Loucy (cell line): Measurements from ENCODE around the gene CDKL4.
A peak's percentile ranks its signal among the peaks of the same experiment; 100 is the strongest.

ENCODE experiments used
- H2AFZ ChIP-seq: fragments of 200-600 bp; sonication (generic); 2 replicates; pipeline ENCODE4 v1.6.0; 2016; ENCODE audit warnings: antibody characterized with exemption, mild to moderate bottlenecking, low read length, moderate library complexity
- H3F3A ChIP-seq: fragments of 200-600 bp; 2 replicates; pipeline ENCODE4 v1.6.0; 2016; ENCODE audit warnings: antibody characterized with exemption, low read depth, mild to moderate bottlenecking
- H3K27me3 ChIP-seq: fragments of 200-600 bp; sonication (generic); 2 replicates; pipeline ENCODE4 v1.6.1; 2014; ENCODE audit warnings: low read length, mild to moderate bottlenecking; ENCODE audit not compliant: insufficient read depth, poor library complexity, severe bottlenecking
- H3K36me3 ChIP-seq: fragments of 200-600 bp; sonication (generic); 2 replicates; pipeline ENCODE4 v1.6.1; 2016; ENCODE audit warnings: low read length; ENCODE audit not compliant: insufficient read depth
- H3K4me1 ChIP-seq: fragments of 200-600 bp; sonication (generic); 2 replicates; pipeline ENCODE4 v1.5.1; 2014; ENCODE audit warnings: low read length, mild to moderate bottlenecking; ENCODE audit not compliant: insufficient read depth, poor library complexity, severe bottlenecking
- H3K4me2 ChIP-seq: fragments of 200-600 bp; sonication (generic); 2 replicates; pipeline ENCODE4 v1.6.0; 2014; ENCODE audit warnings: antibody characterized with exemption, low read length, low read depth, mild to moderate bottlenecking; ENCODE audit not compliant: poor library complexity, severe bottlenecking
- H3K4me3 ChIP-seq: fragments of 200-600 bp; sonication (generic); 2 replicates; pipeline ENCODE4 v1.5.1; 2014; ENCODE audit warnings: low read length, mild to moderate bottlenecking, mixed read lengths; ENCODE audit not compliant: poor library complexity, severe bottlenecking
- H3K79me2 ChIP-seq: fragments of 200-600 bp; sonication (generic); 2 replicates; pipeline ENCODE4 v1.6.1; 2014; ENCODE audit warnings: low read length; ENCODE audit not compliant: insufficient read depth
- H3K9ac ChIP-seq: fragments of 200-600 bp; sonication (generic); 2 replicates; pipeline ENCODE4 v1.6.0; 2014; ENCODE audit warnings: mild to moderate bottlenecking, low read depth, low read length, moderate library complexity; ENCODE audit not compliant: poor library complexity, severe bottlenecking
- H3K9me2 ChIP-seq: fragments of 200-600 bp; sonication (generic); replicated peaks from 2 replicates; pipeline ENCODE4 v1.6.1; 2016; ENCODE audit warnings: low read depth, low read length, mixed read lengths
- H3K9me3 ChIP-seq: fragments of 200-600 bp; sonication (generic); 2 replicates; pipeline ENCODE4 v1.6.1; 2014; ENCODE audit warnings: mild to moderate bottlenecking, antibody characterized with exemption, low read length, low read depth; ENCODE audit not compliant: insufficient read depth
- H4K20me1 ChIP-seq: fragments of 200-600 bp; sonication (generic); 2 replicates; pipeline ENCODE4 v1.6.0; 2014; ENCODE audit warnings: antibody characterized with exemption, low read length, mild to moderate bottlenecking; ENCODE audit not compliant: insufficient read depth, poor library complexity, severe bottlenecking
- CTCF ChIP-seq: fragments of 200-600 bp; sonication (generic); conservative IDR thresholded peaks from 2 replicates; pipeline ENCODE4 v1.5.1; 2014; ENCODE audit warnings: mild to moderate bottlenecking, antibody characterized with exemption, low read length
- EZH2phosphoT487 ChIP-seq: fragments of 200-600 bp; IDR thresholded peaks from 2 replicates; pipeline ENCODE4 v1.6.1; 2018; ENCODE audit warnings: antibody characterized with exemption, mild to moderate bottlenecking, moderate library complexity, borderline replicate concordance

The CDKL4 gene

GRCh38 chr2:39136799-39137198, 107.0 kb downstream of the CDKL4 start:
- Histone ChIP-seq H3K4me3 (no peak overlapping the region), H4K20me1 (no peaks in the 10 kb centered on the region), H3K36me3 (no peaks in the 10 kb centered on the region), H3K27me3 (no peaks in the 10 kb centered on the region), H3K9me2 (no peaks in the 10 kb centered on the region), H3K79me2 (no peaks in the 10 kb centered on the region), H3K4me2 (peak overlapping the region; percentile 44), H3F3A (peaks cover 3% of the 10 kb centered on the region; the same call in 1 of the 2 replicates), H2AFZ (no peak overlapping the region), H3K9me3 (no peaks in the 10 kb centered on the region), H3K9ac (no peak overlapping the region), H3K4me1 (peaks cover 19% of the 10 kb centered on the region)
- TF ChIP-seq CTCF (no peak), EZH2phosphoT487 (no peak)

GRCh38 chr2:39135690-39136259, 108.0 kb downstream of the CDKL4 start:
- Histone ChIP-seq H3F3A (peaks cover 3% of the 10 kb centered on the region; the same call in 1 of the 2 replicates), H3K79me2 (no peaks in the 10 kb centered on the region), H3K9ac (no peak overlapping the region), H3K36me3 (no peaks in the 10 kb centered on the region), H3K9me3 (no peaks in the 10 kb centered on the region), H3K4me2 (peak overlapping the region; percentile 33), H4K20me1 (no peaks in the 10 kb centered on the region), H3K27me3 (no peaks in the 10 kb centered on the region), H2AFZ (peak overlapping the region; percentile 74), H3K9me2 (no peaks in the 10 kb centered on the region), H3K4me1 (peaks cover 19% of the 10 kb centered on the region), H3K4me3 (no peak overlapping the region)
- TF ChIP-seq CTCF (no peak), EZH2phosphoT487 (no peak)

- H4K20me1 ChIP-seq = no peaks in the 10 kb centered on the region
- H3K4me1 ChIP-seq = peaks cover 16% of the 10 kb centered on the region
- no peaks in the 10 kb centered on the region for H3K9me3 ChIP-seq
- TF ChIP-seq EZH2phosphoT487 (no peak), CTCF (no peak)
- no peak overlapping the region for H3K9ac ChIP-seq
- H3F3A ChIP-seq = peaks cover 3% of the 10 kb centered on the region; the same call in 1 of the 2 replicates
- H3K36me3 ChIP-seq = no peaks in the 10 kb centered on the region
- no peaks in the 10 kb centered on the region for H3K9me2 ChIP-seq
- H3K4me2 ChIP-seq = no peak overlapping the region
- no peak overlapping the region for H2AFZ ChIP-seq
- no peaks in the 10 kb centered on the region for H3K27me3 ChIP-seq
- H3K79me2 ChIP-seq = no peaks in the 10 kb centered on the region
- no peak overlapping the region for H3K4me3 ChIP-seq
Measured at GRCh38 chr2:39133215-39133851, 110.4 kb downstream of the CDKL4 start.
